ENCODE data around the gene ADAM15. TPM values are rescaled to one million over a fixed set of nuclear protein-coding genes. Genes with fewer than 3 reads are reported as not detected.

Gene ADAM15
- total RNA-seq, 1 donor: 25.1 TPM

GRCh38 chr1:155064111-155064831 is 13.2 kb downstream of the ADAM15 start:
- Histone ChIP-seq H3K4me3 (ENCODE audit: low read length) (peak overlapping the region; percentile 64), H3K4me1 (ENCODE audit: insufficient read depth, low read length) (peaks cover 34% of the 10 kb centered on the region)

DNA sequence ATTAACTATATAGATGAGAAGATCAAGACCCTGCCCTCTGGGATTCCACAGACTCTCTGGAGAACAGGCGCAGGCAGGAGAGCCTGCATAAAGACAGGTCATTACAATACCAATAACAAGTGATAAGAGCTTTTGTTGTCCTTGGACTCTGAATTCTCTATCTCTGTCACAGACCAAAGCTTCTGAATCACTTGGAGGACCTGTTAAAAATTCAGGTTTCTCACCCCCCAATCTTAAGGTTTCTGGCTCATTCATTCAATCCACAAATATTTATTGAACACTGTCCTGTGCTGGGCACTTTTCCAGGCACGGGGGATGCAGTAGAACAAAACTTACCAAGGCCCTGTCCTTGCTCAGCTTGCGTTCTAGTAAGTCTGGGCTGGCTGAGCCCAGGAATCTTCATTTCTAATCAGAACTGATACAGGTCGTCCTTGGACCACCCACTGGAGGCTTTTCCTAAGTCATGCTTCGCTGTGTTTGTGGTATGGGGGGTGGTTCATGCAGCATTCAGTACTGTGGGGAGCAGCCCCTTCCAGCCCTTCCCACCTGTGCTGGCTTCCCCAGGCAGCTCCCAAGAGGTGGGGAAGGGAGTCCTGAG is 13.8 kb downstream of the ADAM15 start:
- Histone ChIP-seq H3K27me3 (ENCODE audit: insufficient read depth, low read length) (no peaks in the 10 kb centered on the region), H3K4me1 (ENCODE audit: insufficient read depth, low read length) (peaks cover 38% of the 10 kb centered on the region), H3K9me3 (ENCODE audit: low read depth, low read length) (no peaks in the 10 kb centered on the region), H3K4me3 (ENCODE audit: low read length) (no peak overlapping the region)

More at GRCh38 chr1:155064111-155064831, 13.2 kb downstream of the ADAM15 start:
- no peaks in the 10 kb centered on the region for H3K9me3 ChIP-seq (ENCODE audit: low read depth, low read length)
- H3K27me3 ChIP-seq (ENCODE audit: insufficient read depth, low read length): no peaks in the 10 kb centered on the region

- H3K9me3 ChIP-seq (ENCODE audit: low read depth, low read length): no peaks in the 10 kb centered on the region
- peaks cover 50% of the 10 kb centered on the region for H3K4me1 ChIP-seq (ENCODE audit: insufficient read depth, low read length)
These were observed 15.7 kb downstream of the ADAM15 start for GRCh38 chr1:155066777-155067176.

GRCh38 chr1:155068599-155068998 is 17.5 kb downstream of the ADAM15 start:
- no peaks in the 10 kb centered on the region for H3K27me3 ChIP-seq (ENCODE audit: insufficient read depth, low read length)
- no peaks in the 10 kb centered on the region for H3K9me3 ChIP-seq (ENCODE audit: low read depth, low read length)
- H3K4me1 ChIP-seq (ENCODE audit: insufficient read depth, low read length): peaks cover 39% of the 10 kb centered on the region
- no peak overlapping the region for H3K4me3 ChIP-seq (ENCODE audit: low read length)

More at GRCh38 chr1:155066777-155067176, 15.7 kb downstream of the ADAM15 start:
- H3K4me3 ChIP-seq (ENCODE audit: low read length): no peak overlapping the region
- H3K27me3 ChIP-seq (ENCODE audit: insufficient read depth, low read length): no peaks in the 10 kb centered on the region

- H3K4me3 ChIP-seq (ENCODE audit: low read length): no peak overlapping the region
- no peaks in the 10 kb centered on the region for H3K9me3 ChIP-seq (ENCODE audit: low read depth, low read length)
- H3K27me3 ChIP-seq (ENCODE audit: insufficient read depth, low read length): no peaks in the 10 kb centered on the region
- peaks cover 34% of the 10 kb centered on the region for H3K4me1 ChIP-seq (ENCODE audit: insufficient read depth, low read length)
These were observed 18.5 kb downstream of the ADAM15 start for GRCh38 chr1:155069551-155070157.

DNA sequence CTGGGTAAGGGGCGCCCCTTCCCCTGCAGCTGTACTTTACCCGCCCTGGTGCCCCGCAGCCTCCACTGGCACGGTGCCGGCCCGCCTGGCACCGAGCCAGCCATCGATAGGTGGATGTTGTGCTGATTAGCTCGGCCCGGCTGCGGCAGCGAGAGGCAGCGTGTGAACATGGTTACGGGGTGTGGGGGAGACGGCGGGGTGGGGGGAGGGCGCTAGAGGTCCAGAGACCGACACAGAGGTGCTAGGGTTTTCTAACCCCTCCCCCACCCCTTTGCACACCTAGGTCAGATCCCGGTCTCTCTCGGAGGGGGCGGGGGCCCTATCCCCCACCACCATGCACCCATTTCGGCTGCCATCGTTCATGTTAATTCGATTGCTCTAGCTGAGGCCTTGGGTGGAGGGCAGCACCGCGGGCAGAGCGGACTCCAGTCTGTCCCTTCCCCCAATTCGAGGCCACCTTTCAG is 19.1 kb downstream of the ADAM15 start:
- Histone ChIP-seq H3K4me3 (ENCODE audit: low read length) (no peak overlapping the region), H3K9me3 (ENCODE audit: low read depth, low read length) (no peaks in the 10 kb centered on the region), H3K27me3 (ENCODE audit: insufficient read depth, low read length) (no peaks in the 10 kb centered on the region), H3K4me1 (ENCODE audit: insufficient read depth, low read length) (peaks cover 30% of the 10 kb centered on the region)

DNA sequence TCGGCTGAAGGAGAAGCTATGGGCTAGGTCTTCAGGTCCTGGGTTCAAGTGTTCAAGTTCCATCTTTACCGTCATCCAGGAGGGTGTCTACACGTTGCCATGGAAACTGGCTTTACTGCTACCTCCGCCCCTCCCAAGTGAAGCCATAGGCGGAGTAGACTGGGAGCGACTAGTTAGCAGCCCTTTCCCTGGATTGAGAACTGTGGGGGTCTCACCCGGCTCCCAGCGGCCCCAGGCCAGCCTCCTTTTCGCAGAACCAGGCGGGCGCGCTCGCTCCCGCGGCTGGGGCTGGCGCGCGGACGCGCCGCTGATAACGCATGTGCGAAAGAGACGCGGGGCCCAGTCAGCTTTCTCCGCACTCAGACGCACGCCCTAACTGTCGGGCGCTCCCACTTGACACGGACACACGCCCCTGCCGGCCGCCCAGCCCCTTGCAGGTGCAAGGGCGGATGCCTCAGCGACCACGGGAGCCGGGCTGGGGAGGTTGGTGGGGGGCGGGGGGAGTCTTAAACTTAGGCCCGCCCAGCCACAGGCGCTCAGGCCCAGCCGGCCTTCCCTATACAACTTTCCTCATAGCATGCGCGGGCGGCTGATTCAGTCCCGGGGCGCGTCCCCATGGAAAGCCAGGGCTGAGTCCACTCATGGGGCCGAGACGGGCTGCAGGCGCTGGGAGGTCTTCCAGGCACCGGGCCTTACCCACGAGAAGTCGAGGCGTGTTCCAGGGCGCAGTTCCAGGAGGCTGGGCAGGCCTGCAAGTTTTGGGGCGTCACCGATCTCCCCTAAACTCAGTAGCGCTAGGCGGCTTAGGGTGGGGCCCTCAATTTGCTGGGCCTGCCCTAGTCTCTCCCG is 19.8 kb downstream of the ADAM15 start:
- Histone ChIP-seq H3K4me3 (ENCODE audit: low read length) (peak overlapping the region; percentile 26), H3K27me3 (ENCODE audit: insufficient read depth, low read length) (no peaks in the 10 kb centered on the region), H3K4me1 (ENCODE audit: insufficient read depth, low read length) (peaks cover 30% of the 10 kb centered on the region), H3K9me3 (ENCODE audit: low read depth, low read length) (no peaks in the 10 kb centered on the region)

DNA sequence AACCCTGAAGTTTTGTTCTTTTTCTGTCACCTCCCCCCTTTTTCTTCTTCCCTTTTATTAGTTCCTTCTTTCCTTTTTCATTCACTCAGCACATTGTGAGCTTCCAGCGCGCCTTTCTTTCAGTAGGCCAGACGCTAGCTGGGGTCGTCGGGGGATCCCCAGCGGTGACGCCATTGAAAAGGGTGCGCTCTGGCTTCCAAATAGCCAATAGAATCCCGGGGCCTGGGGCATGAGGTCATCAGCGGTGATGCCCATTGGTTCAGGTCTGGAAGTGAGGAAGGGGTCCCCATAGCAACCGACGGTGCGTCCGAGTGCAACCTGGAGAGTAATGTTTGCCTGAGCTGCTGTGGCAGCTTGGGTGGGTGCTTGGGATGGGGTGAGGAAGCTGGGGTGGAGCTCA is 20.6 kb downstream of the ADAM15 start:
- peaks cover 30% of the 10 kb centered on the region for H3K4me1 ChIP-seq (ENCODE audit: insufficient read depth, low read length)
- H3K9me3 ChIP-seq (ENCODE audit: low read depth, low read length): no peaks in the 10 kb centered on the region
- no peaks in the 10 kb centered on the region for H3K27me3 ChIP-seq (ENCODE audit: insufficient read depth, low read length)
- H3K4me3 ChIP-seq (ENCODE audit: low read length): no peak overlapping the region

DNA sequence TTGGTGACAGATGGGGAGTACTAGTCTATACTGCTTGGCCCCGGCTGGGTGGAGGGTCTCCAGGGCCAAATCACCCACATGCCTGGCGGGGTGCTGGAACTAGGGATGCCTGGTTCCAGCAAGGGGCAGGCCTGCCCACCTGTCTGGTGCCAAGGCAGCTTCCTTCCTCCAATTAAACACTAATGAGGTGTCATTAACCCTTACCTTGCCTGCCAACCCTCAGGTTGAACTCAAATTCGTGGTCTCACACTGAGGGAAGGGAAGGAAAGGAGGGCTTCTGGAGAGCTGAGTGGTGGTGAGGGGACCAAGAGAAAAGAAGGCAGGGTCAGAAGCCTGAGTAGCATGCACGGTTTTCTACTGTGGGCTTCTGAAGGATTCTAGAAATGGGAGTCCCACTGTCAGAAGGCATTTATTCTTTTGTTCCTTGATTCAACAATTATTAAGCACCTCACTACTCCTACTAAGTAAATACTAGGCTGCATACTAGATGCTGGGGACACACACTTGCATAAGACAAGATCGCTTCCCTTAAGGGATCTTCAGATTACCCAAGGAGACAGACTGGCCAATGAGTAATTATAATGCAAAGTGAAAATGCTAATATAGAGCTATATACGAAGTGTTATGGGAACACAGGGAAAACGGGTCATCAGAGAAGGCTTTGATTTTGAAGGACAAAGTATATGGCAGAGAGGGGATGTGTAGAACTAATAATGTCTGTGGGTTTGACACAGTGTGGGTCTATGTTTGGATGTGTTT is 21.6 kb downstream of the ADAM15 start:
- Histone ChIP-seq H3K4me3 (ENCODE audit: low read length) (no peak overlapping the region), H3K9me3 (ENCODE audit: low read depth, low read length) (no peaks in the 10 kb centered on the region), H3K4me1 (ENCODE audit: insufficient read depth, low read length) (peaks cover 30% of the 10 kb centered on the region), H3K27me3 (ENCODE audit: insufficient read depth, low read length) (no peaks in the 10 kb centered on the region)

- peaks cover 33% of the 10 kb centered on the region for H3K4me1 ChIP-seq (ENCODE audit: insufficient read depth, low read length)
- peaks cover 8% of the 10 kb centered on the region for H3K27me3 ChIP-seq (ENCODE audit: insufficient read depth, low read length)
- H3K9me3 ChIP-seq (ENCODE audit: low read depth, low read length): no peaks in the 10 kb centered on the region
- no peak overlapping the region for H3K4me3 ChIP-seq (ENCODE audit: low read length)
These were observed 22.5 kb downstream of the ADAM15 start for GRCh38 chr1:155073377-155074242.

- H3K27me3 ChIP-seq (ENCODE audit: insufficient read depth, low read length): peaks cover 23% of the 10 kb centered on the region
- H3K4me3 ChIP-seq (ENCODE audit: low read length): no peak overlapping the region
- no peaks in the 10 kb centered on the region for H3K9me3 ChIP-seq (ENCODE audit: low read depth, low read length)
- peaks cover 42% of the 10 kb centered on the region for H3K4me1 ChIP-seq (ENCODE audit: insufficient read depth, low read length)
These were observed 24.4 kb downstream of the ADAM15 start for GRCh38 chr1:155075535-155075934.

DNA sequence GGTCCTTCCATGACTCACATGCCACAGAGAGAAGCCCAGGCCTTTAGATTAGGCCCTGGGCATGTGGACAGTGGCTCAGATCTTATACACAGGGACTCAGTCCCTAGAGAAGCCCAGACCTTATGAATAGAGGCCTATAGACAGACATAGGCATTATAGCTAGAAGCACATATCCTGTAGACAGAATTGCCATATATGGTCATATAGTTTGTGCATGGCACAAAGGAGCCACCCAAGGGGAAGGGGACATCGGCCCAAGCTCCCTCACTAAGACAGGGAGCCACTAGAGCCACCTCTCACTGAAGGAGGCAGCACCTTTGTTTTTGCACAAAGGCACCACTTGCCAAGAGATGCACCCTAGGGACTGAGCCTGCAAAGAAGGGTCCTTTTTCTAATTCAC is 25.3 kb downstream of the ADAM15 start:
- Histone ChIP-seq H3K9me3 (ENCODE audit: low read depth, low read length) (no peaks in the 10 kb centered on the region), H3K27me3 (ENCODE audit: insufficient read depth, low read length) (peaks cover 31% of the 10 kb centered on the region), H3K4me3 (ENCODE audit: low read length) (no peak overlapping the region), H3K4me1 (ENCODE audit: insufficient read depth, low read length) (peaks cover 42% of the 10 kb centered on the region)

DNA sequence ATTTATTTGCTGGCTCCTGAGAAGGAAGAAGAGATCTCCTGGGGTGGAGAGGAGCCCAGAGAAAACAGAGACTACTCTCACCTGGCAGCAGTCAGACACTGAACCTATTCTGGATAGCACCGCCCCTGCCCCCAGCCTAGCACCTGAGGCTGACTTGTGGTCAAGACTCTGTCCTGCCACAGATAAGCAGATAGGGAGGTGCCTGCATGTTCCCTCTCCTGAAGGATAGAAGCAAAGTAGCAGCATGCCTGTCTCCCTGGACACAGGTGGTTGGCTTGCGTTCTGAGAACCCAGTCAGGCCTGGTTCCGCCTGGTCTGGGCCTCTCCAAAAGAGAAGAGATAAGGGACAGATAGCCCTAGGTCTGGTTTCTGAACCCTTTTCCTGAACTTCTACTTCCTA is 26.2 kb downstream of the ADAM15 start:
- peaks cover 39% of the 10 kb centered on the region for H3K27me3 ChIP-seq (ENCODE audit: insufficient read depth, low read length)
- peaks cover 45% of the 10 kb centered on the region for H3K4me1 ChIP-seq (ENCODE audit: insufficient read depth, low read length)
- no peak overlapping the region for H3K4me3 ChIP-seq (ENCODE audit: low read length)
- no peaks in the 10 kb centered on the region for H3K9me3 ChIP-seq (ENCODE audit: low read depth, low read length)

Measured in mononuclear cell (primary cell).